Choroid plexus epithelial cell (primary cell): ENCODE results near the gene SCRT2.

Source experiments
- DNase-seq: peaks from one replicate; pipeline ENCODE4 v3.0.0-alpha.2; 2010; ENCODE audit warnings: low read depth
- H3K4me3 ChIP-seq: 2 replicates; pipeline ENCODE4 v1.5.1; 2011; ENCODE audit warnings: low read depth, mild to moderate bottlenecking, control low read depth, low read length, moderate library complexity
- TF ChIP-seq, protein P1 (sequence below): conservative IDR thresholded peaks from 2 replicates; pipeline ENCODE4 v1.5.1; 2011; ENCODE audit warnings: low read depth, mild to moderate bottlenecking, control low read depth, inconsistent platforms, low read length, moderate library complexity

The SCRT2 gene

GRCh38 chr20:617934-618690, 57.5 kb downstream of the SCRT2 start:
- H3K4me3 ChIP-seq, result no peak overlapping the region
- TF ChIP-seq, protein P1, sequence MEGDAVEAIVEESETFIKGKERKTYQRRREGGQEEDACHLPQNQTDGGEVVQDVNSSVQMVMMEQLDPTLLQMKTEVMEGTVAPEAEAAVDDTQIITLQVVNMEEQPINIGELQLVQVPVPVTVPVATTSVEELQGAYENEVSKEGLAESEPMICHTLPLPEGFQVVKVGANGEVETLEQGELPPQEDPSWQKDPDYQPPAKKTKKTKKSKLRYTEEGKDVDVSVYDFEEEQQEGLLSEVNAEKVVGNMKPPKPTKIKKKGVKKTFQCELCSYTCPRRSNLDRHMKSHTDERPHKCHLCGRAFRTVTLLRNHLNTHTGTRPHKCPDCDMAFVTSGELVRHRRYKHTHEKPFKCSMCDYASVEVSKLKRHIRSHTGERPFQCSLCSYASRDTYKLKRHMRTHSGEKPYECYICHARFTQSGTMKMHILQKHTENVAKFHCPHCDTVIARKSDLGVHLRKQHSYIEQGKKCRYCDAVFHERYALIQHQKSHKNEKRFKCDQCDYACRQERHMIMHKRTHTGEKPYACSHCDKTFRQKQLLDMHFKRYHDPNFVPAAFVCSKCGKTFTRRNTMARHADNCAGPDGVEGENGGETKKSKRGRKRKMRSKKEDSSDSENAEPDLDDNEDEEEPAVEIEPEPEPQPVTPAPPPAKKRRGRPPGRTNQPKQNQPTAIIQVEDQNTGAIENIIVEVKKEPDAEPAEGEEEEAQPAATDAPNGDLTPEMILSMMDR, result no peak
- no peak for DNase-seq

DNA sequence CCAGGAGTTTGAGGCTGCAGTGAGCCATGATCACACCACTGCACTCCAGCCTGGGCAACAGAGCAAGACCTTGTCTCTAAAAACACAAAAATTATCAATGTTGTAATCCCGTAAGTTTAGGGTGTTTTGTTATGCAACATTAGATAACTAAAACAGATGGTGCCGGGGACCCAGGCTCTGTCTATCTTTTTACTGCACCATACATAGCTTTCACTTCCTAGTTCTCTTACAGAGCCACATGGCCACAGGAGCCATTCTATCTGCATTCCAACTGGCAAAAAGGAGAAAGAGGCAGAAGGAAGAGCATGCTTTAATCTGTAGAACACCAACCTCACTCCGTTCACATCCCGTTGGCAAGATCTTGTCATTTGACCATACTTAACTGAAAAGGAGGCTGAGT, 60.1 kb downstream of the SCRT2 start:
- TF ChIP-seq, protein P1, result no peak
- no peak overlapping the region for H3K4me3 ChIP-seq
- DNase-seq, result no peak

- H3K4me3 ChIP-seq, result no peak overlapping the region
- no peak for DNase-seq
- TF ChIP-seq, protein P1, result no peak
These were observed 63.8 kb downstream of the SCRT2 start for GRCh38 chr20:611843-612185.
